ENCODE data around the gene FSTL3.

Gene FSTL3

DNA sequence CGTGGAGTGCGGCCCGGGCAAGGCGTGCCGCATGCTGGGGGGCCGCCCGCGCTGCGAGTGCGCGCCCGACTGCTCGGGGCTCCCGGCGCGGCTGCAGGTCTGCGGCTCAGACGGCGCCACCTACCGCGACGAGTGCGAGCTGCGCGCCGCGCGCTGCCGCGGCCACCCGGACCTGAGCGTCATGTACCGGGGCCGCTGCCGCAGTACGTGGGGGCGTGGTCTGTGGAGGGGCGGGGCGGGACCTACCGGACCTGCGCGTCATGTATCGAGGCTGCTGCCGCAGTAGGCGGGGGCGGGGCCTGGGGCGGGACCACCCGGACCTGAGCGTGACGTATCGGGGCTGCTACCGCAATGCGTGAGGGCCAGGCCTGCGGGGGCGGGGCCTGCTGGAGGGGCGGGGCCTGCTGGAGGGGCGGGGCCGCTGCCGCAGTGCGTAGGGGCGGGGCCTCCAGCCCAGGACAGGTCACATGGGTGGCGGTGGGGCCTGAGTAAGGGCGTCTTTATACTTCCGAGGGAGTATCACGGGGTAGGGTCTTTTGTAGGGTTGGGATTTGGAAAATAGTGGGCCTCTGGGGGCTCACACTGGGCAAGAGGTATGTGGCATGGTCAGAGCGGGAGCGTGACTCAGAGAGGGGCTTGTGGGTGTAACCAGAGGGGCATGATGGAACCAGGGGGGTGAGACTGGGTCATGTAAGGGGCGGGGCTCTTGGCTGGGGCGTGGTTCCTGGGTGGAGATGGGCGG is 4.3 kb downstream of the FSTL3 start:
- FAIRE-seq: peak; percentile 100
- TF ChIP-seq POLR2AphosphoS5 (IDR thresholded peaks at IDR 0.05; ENCODE audit: low read depth, low read length) (0 out of 2 replicates have a peak, but pooled peaks have one; percentile 23), SPI1 (IDR thresholded peaks at IDR 0.05; ENCODE audit: low read depth, low read length) (no peak), PAX5 (IDR thresholded peaks at IDR 0.05; ENCODE audit: insufficient read depth, low read length, severe bottlenecking) (peak; percentile 20), POU2F2 (IDR thresholded peaks at IDR 0.05; ENCODE audit: low read depth, low read length) (0 out of 2 replicates have a peak, but pooled peaks have one; percentile 11)
- peak; percentile 97 for DNase-seq (ENCODE audit: insufficient read length, low spot score)

DNA sequence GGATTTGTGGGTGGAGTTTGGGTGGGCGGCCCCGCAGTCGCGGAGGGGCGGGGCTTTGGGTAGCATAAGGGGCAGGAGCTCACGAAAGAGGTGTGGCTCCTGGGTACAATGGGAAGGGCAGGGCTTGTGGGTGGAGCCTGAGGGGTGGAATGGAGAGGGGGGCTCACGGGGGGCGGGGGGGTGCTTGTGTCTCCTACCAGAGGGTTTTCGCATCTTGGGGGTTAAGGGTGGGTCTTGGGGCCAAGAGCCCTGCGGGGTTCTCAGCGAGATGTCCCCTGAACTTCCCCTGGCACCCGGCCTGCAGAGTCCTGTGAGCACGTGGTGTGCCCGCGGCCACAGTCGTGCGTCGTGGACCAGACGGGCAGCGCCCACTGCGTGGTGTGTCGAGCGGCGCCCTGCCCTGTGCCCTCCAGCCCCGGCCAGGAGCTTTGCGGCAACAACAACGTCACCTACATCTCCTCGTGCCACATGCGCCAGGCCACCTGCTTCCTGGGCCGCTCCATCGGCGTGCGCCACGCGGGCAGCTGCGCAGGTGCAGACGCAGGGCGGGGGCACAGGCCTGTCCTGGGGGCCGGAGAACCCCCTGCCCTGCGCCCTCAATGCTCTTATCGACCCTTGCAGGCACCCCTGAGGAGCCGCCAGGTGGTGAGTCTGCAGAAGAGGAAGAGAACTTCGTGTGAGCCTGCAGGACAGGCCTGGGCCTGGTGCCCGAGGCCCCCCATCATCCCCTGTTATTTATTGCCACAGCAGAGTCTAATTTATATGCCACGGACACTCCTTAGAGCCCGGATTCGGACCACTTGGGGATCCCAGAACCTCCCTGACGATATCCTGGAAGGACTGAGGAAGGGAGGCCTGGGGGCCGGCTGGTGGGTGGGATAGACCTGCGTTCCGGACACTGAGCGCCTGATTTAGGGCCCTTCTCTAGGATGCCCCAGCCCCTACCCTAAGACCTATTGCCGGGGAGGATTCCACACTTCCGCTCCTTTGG is 5.1 kb downstream of the FSTL3 start:
- peak; percentile 90 for DNase-seq (ENCODE audit: insufficient read length, low spot score)
- peak; percentile 31 for FAIRE-seq
- TF ChIP-seq TAF1 (IDR thresholded peaks at IDR 0.05; ENCODE audit: low read depth, low read length) (no peak), SPI1 (IDR thresholded peaks at IDR 0.05; ENCODE audit: low read depth, low read length) (no peak), POLR2AphosphoS5 (IDR thresholded peaks at IDR 0.05; ENCODE audit: low read depth, low read length) (no peak), POU2F2 (IDR thresholded peaks at IDR 0.05; ENCODE audit: low read depth, low read length) (no peak), PAX5 (IDR thresholded peaks at IDR 0.05; ENCODE audit: insufficient read depth, low read length, severe bottlenecking) (no peak), POLR2A (IDR thresholded peaks at IDR 0.05; ENCODE audit: low read depth, low read length) (no peak)

DNA sequence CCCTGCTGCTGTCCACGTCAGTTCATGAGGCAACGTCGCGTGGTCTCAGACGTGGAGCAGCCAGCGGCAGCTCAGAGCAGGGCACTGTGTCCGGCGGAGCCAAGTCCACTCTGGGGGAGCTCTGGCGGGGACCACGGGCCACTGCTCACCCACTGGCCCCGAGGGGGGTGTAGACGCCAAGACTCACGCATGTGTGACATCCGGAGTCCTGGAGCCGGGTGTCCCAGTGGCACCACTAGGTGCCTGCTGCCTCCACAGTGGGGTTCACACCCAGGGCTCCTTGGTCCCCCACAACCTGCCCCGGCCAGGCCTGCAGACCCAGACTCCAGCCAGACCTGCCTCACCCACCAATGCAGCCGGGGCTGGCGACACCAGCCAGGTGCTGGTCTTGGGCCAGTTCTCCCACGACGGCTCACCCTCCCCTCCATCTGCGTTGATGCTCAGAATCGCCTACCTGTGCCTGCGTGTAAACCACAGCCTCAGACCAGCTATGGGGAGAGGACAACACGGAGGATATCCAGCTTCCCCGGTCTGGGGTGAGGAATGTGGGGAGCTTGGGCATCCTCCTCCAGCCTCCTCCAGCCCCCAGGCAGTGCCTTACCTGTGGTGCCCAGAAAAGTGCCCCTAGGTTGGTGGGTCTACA is 6.6 kb downstream of the FSTL3 start:
- TF ChIP-seq SPI1 (IDR thresholded peaks at IDR 0.05; ENCODE audit: low read depth, low read length): no peak
- TF ChIP-seq POLR2AphosphoS5 (IDR thresholded peaks at IDR 0.05; ENCODE audit: low read depth, low read length): no peak
- no peak for TF ChIP-seq POLR2A (IDR thresholded peaks at IDR 0.05; ENCODE audit: low read depth, low read length)
- no peak for DNase-seq (ENCODE audit: insufficient read length, low spot score)
- FAIRE-seq: no peak

DNA sequence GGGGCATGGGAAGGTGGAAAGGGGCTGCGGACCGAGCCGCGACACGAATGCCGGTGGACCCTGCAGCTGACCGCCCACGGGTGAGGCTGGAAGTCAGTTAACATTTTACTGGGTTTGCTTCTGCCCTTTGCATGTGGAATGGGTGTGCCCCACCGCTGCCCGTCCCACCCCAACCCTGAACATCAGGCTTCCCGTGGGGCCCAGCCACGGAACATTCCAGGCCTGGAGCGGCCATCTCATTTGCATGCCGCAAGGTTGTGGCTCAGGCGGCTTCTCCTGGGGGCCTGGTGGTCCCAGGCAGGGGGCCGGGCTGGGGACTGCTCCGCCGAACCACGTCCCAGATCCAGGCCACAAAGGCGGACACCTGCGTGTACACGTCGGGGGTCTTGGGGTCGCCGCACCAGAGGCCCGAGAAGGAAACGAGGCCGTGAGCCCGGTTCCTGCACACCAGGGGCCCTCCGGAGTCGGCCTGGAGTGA is 9.3 kb downstream of the FSTL3 start:
- TF ChIP-seq PAX5 (IDR thresholded peaks at IDR 0.05; ENCODE audit: insufficient read depth, low read length, severe bottlenecking) (no peak), POLR2A (IDR thresholded peaks at IDR 0.05; ENCODE audit: low read depth, low read length) (no peak), POLR2AphosphoS5 (IDR thresholded peaks at IDR 0.05; ENCODE audit: low read depth, low read length) (no peak), SPI1 (IDR thresholded peaks at IDR 0.05; ENCODE audit: low read depth, low read length) (no peak), POU2F2 (IDR thresholded peaks at IDR 0.05; ENCODE audit: low read depth, low read length) (no peak), TAF1 (IDR thresholded peaks at IDR 0.05; ENCODE audit: low read depth, low read length) (no peak)
- DNase-seq (ENCODE audit: insufficient read length, low spot score) (no peak), FAIRE-seq (no peak)

DNA sequence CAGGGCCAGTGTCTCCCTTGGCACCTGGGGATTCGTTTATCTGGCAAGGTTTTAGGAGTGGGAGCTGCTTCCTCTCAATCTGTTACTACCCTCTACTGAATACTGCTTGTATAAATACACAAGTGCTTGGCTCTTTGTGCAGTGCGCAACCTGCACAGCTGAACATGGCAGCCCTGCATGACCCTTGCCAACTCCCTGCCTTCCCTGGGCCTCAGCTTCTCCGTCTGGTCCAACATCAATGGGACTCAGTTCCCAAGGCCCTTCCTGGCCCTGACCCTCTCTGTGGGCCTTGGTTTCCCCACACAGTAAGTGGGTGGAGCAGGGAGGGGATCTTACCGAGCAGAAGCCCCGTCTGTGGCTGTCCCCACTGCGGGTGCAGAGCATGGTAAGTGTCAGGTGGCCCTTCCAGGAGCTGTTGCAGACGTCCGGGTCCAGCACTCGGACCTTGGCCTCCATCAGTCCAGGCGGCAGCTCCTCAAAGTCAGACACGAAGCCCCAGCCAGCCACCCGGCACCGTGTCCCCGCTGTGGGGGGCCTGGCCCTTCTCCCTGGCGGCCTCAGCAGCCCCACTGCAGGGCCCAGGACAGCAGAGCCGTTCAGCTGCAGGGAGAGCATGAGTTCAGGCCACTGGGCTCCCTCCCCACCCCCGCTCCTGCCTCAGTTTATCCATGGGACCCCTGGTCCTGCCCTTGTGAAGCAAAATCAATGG is 10.6 kb downstream of the FSTL3 start:
- no peak for DNase-seq (ENCODE audit: insufficient read length, low spot score)
- no peak for TF ChIP-seq PAX5 (IDR thresholded peaks at IDR 0.05; ENCODE audit: insufficient read depth, low read length, severe bottlenecking)
- TF ChIP-seq POLR2A (IDR thresholded peaks at IDR 0.05; ENCODE audit: low read depth, low read length): no peak
- TF ChIP-seq TAF1 (IDR thresholded peaks at IDR 0.05; ENCODE audit: low read depth, low read length): no peak
- FAIRE-seq: no peak

DNA sequence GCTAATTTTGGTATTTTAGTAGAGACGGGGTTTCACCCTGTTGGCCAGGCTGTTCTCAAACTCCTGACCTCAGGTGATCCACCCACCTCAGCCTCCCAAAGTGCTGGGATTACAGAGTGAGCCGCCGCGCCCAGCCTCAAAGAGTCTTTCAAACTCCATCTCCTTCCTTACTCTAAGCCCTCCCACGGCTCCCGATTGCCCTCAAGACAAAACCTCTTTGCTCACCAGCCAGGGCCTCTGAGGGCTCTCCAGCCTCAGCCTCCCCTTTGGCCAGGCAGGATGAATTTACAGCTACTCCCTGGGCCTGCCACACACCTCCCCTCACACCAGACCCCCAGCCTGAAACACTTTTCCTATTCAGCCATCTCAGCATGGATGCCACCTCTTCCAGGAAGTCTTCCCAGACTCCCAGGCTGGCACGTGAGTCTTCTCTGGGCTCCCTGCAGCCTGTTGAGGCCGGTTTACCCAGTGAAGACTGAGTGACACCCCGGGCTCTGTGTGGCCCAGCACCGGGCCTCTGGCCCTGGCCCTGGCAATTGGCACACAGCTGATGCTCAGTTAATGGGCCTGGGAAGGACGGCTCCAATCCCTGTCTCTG is 11.5 kb downstream of the FSTL3 start:
- no peak for FAIRE-seq
- no peak for TF ChIP-seq POU2F2 (IDR thresholded peaks at IDR 0.05; ENCODE audit: low read depth, low read length)
- TF ChIP-seq POLR2AphosphoS5 (IDR thresholded peaks at IDR 0.05; ENCODE audit: low read depth, low read length): no peak
- no peak for TF ChIP-seq TAF1 (IDR thresholded peaks at IDR 0.05; ENCODE audit: low read depth, low read length)
- TF ChIP-seq SPI1 (IDR thresholded peaks at IDR 0.05; ENCODE audit: low read depth, low read length): no peak
- TF ChIP-seq PAX5 (IDR thresholded peaks at IDR 0.05; ENCODE audit: insufficient read depth, low read length, severe bottlenecking): no peak
- no peak for TF ChIP-seq POLR2A (IDR thresholded peaks at IDR 0.05; ENCODE audit: low read depth, low read length)

DNA sequence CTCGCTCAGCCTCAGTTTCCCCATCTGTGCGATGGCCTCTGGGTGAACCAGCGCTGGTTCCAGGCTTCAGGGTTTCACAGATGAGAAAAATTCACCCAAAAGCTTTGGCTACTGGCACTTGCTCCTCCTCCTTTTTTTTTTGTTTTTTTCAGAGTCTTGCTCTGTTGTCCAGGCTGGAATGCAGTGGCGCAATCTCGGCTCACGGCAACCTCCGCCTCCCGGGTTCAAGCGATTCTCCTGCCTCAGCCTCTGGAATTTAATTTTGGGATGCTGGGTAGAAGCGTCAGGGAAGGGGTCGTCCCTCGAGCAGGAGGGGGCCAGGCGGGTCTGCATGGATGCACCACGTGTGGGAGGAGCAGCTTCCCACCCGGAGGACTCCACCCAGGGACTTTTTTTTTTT is 12.0 kb downstream of the FSTL3 start:
- TF ChIP-seq SPI1 (IDR thresholded peaks at IDR 0.05; ENCODE audit: low read depth, low read length) (no peak), POLR2AphosphoS5 (IDR thresholded peaks at IDR 0.05; ENCODE audit: low read depth, low read length) (no peak), PAX5 (IDR thresholded peaks at IDR 0.05; ENCODE audit: insufficient read depth, low read length, severe bottlenecking) (no peak), POU2F2 (IDR thresholded peaks at IDR 0.05; ENCODE audit: low read depth, low read length) (no peak)
- FAIRE-seq: no peak

More for the DNA sequence above, 11.5 kb downstream of the FSTL3 start:
- no peak for DNase-seq (ENCODE audit: insufficient read length, low spot score)

DNA sequence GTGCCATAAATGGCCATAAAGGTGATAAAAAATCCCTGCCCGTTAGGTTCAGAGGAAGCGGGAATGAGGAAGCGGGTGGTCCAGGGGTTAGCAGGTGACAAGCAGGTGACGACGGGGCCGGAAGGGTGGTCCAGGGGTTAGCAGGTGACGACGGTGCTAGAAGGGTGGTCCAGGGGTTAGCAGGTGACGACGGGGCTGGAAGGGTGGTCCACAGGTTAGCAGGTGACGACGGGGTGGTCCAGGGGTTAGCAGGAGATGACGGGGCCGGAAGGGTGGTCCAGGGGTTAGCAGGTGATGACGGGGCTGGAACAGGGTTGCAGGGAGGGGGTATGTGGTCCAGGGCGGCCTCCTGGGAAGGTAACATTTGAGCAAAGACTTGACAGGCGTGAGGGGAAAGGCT is 12.8 kb downstream of the FSTL3 start:
- DNase-seq (ENCODE audit: insufficient read length, low spot score) (no peak), FAIRE-seq (no peak)
- TF ChIP-seq PAX5 (IDR thresholded peaks at IDR 0.05; ENCODE audit: insufficient read depth, low read length, severe bottlenecking): no peak
- TF ChIP-seq TAF1 (IDR thresholded peaks at IDR 0.05; ENCODE audit: low read depth, low read length): no peak
- no peak for TF ChIP-seq POU2F2 (IDR thresholded peaks at IDR 0.05; ENCODE audit: low read depth, low read length)
- TF ChIP-seq POLR2A (IDR thresholded peaks at IDR 0.05; ENCODE audit: low read depth, low read length): no peak
- TF ChIP-seq POLR2AphosphoS5 (IDR thresholded peaks at IDR 0.05; ENCODE audit: low read depth, low read length): no peak
- TF ChIP-seq SPI1 (IDR thresholded peaks at IDR 0.05; ENCODE audit: low read depth, low read length): no peak

More for the DNA sequence above, 12.0 kb downstream of the FSTL3 start:
- no peak for DNase-seq (ENCODE audit: insufficient read length, low spot score)
